BLaER1 treated with 17β-estradiol and CSF1 and Interleukin-3, amounts not matched to agents 10 nM and 100 nM (cell line): Measurements from ENCODE around the gene IMMP1L.

ENCODE experiments used
- H3K27ac ChIP-seq, 11 experiments: shearing (Covaris generic); formaldehyde crosslinking; 2 replicates each; pipeline ENCODE4 v1.8.1; 2022
- H3K27me3 ChIP-seq, 11 experiments: shearing (Covaris generic); formaldehyde crosslinking; 2 replicates each; pipeline ENCODE4 v1.8.1; 2022
- H3K36me3 ChIP-seq, 11 experiments: shearing (Covaris generic); formaldehyde crosslinking; 2 replicates each; pipeline ENCODE4 v1.8.1; 2022
- H3K4me1 ChIP-seq, 10 experiments: shearing (Covaris generic); formaldehyde crosslinking; 2 replicates each; pipeline ENCODE4 v1.8.1; 2022
- H3K4me2 ChIP-seq, 11 experiments: shearing (Covaris generic); formaldehyde crosslinking; 2 replicates each; pipeline ENCODE4 v1.8.1; 2022
- H3K4me3 ChIP-seq, 10 experiments: shearing (Covaris generic); formaldehyde crosslinking; 2 replicates each; pipeline ENCODE4 v1.8.1; 2022
- H3K9ac ChIP-seq, 11 experiments: shearing (Covaris generic); formaldehyde crosslinking; 2 replicates each; pipeline ENCODE4 v1.8.1; 2022
- H3K9me3 ChIP-seq, 11 experiments: shearing (Covaris generic); formaldehyde crosslinking; replicated peaks in 1 of 11; 2 replicates each; pipeline ENCODE4 v1.8.1; 2022
- H4K20me1 ChIP-seq, 11 experiments: shearing (Covaris generic); formaldehyde crosslinking; 2 replicates each; pipeline ENCODE4 v1.8.1; 2022
- Cebpa-rat ChIP-seq, 11 experiments: shearing (Covaris generic); IDR thresholded peaks; 2 replicates each; pipeline ENCODE4 v1.8.1; 2022

Gene IMMP1L

DNA sequence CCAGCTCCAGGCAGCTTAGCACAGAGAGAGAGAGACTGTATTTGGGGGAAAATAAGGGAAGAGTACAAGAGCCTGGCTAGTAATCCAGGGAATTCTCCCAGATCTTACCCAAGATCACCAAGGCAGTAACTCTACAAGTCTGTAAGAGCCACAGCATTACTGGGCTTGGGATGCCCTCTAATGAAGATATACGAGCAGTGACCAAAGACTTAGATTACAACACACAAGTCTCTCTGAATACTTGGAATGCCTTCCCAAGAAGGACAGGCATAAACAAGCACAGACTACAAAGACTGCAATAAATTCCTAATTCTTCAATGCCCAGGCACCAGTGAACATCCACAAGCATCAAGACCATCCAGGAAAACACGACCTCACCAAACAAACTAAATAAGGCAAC, 122.0 kb downstream of the IMMP1L start:
- peaks cover 0 to 27% (median 17%) of the 10 kb centered on the region in 11 experiments; a peak in 20 of 22 replicates for H3K36me3 ChIP-seq
- peaks cover 0 to 17% (median 7%) of the 10 kb centered on the region in 11 experiments; a peak in 7 of 22 replicates for H3K9me3 ChIP-seq
- no peak for TF ChIP-seq Cebpa-rat (IDR thresholded peaks at IDR 0.05)
- H3K27ac ChIP-seq, result no peak overlapping the region
- H3K4me1 ChIP-seq, result no peaks in the 10 kb centered on the region
- H3K9ac ChIP-seq, result no peak overlapping the region
- H3K4me3 ChIP-seq, result no peak overlapping the region
- no peaks in the 10 kb centered on the region for H3K27me3 ChIP-seq
- H4K20me1 ChIP-seq, result peaks cover 0 to 10% (median 0%) of the 10 kb centered on the region in 11 experiments; a peak in 1 of 22 replicates
- H3K4me2 ChIP-seq, result no peak overlapping the region

DNA sequence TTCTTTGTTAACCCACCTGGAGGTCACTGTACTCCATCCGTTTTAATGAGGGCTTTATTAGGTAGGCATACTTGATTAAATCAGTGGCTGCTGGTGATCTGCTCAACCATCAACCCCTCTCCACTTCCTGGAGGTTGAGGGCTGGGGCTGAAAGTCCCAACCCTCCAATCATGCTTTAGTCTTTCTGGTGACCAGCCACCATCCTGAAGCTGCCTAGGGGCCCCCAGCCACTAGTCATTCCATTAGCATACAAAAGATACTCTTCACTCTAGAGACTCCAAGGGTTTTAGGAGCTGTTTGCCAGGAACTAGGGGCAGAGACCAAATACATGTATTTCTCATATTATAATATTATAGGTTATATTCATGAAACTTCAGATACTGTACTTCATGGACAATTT, 126.3 kb downstream of the IMMP1L start:
- Histone ChIP-seq H3K9ac (no peak overlapping the region), H3K4me3 (no peak overlapping the region), H3K36me3 (peaks cover 0 to 34% (median 17%) of the 10 kb centered on the region in 11 experiments; a peak in 20 of 22 replicates), H3K9me3 (peaks cover 0 to 17% (median 7%) of the 10 kb centered on the region in 11 experiments; a peak in 6 of 22 replicates), H3K4me2 (no peak overlapping the region), H3K27ac (no peak overlapping the region), H3K4me1 (no peaks in the 10 kb centered on the region), H4K20me1 (peaks cover 0 to 10% (median 0%) of the 10 kb centered on the region in 11 experiments; a peak in 3 of 22 replicates), H3K27me3 (no peaks in the 10 kb centered on the region)
- TF ChIP-seq Cebpa-rat (IDR thresholded peaks at IDR 0.05), result no peak
